WTC11 (cell line): ENCODE data around the gene RCOR3. TPM values are rescaled to one million over a fixed set of nuclear protein-coding genes. Genes with fewer than 3 reads are reported as not detected.
"Not testable (repeated sequence)": the region's sequence is repeated elsewhere in the genome, so short reads cannot be mapped to it uniquely, and the experiment has no call there.

Experiments used
- ATAC-seq: fragments of 200-7000 bp; cut with Tn5 transposase; 2 replicates; pipeline ENCODE4 v1.10.0; 2021; ENCODE audit warnings: mild to moderate bottlenecking, moderate library complexity
- CTCF ChIA-PET: fragments of 300-600 bp; sonication (Branson Sonifier 250); formaldehyde crosslinking; loops from one replicate; lab custom pipeline; 2021; ENCODE audit warnings: antibody characterized with exemption; lab: Charles Lee
- POLR2A ChIA-PET: fragments of 350-600 bp; sonication (Branson Sonifier 250); formaldehyde crosslinking; loops from one replicate; lab custom pipeline; 2021; ENCODE audit warnings: antibody characterized with exemption; lab: Charles Lee
- DNase-seq: peaks from one replicate; pipeline ENCODE4 v3.0.0; 2021; ENCODE audit warnings: low spot score
- H3K27ac Mint-ChIP-seq: 2 replicates; pipeline ENCODE4 v1.8.0; 2021; ENCODE audit warnings: mixed read lengths
- H3K27me3 Mint-ChIP-seq: 2 replicates; pipeline ENCODE4 v1.8.0; 2021; ENCODE audit warnings: low read depth, mild to moderate bottlenecking, moderate library complexity, mixed read lengths
- H3K36me3 Mint-ChIP-seq: 2 replicates; pipeline ENCODE4 v1.8.0; 2021; ENCODE audit warnings: mixed read lengths
- H3K4me1 Mint-ChIP-seq: 2 replicates; pipeline ENCODE4 v1.8.0; 2022; ENCODE audit warnings: mixed read lengths
- H3K4me3 Mint-ChIP-seq: 2 replicates; pipeline ENCODE4 v1.8.0; 2021; ENCODE audit warnings: mild to moderate bottlenecking, moderate library complexity, mixed read lengths
- H3K9me3 Mint-ChIP-seq: 2 replicates; pipeline ENCODE4 v1.8.0; 2021; ENCODE audit warnings: mixed read lengths
- JAZF1 ChIP-seq: fragments of 250-450 bp; sonication (Bioruptor Pico); IDR thresholded peaks from 2 replicates; pipeline ENCODE4 v1.9.0; 2021; ENCODE audit warnings: moderate library complexity, mild to moderate bottlenecking, inconsistent platforms
- NFYB ChIP-seq: sonication (generic); formaldehyde crosslinking; conservative IDR thresholded peaks from 2 replicates; pipeline ENCODE4 v1.8.0; 2022; ENCODE audit warnings: low read depth, missing genetic modification reagents
- RELA ChIP-seq: sonication (generic); formaldehyde crosslinking; IDR thresholded peaks from 2 replicates; pipeline ENCODE4 v1.8.1; 2022; ENCODE audit warnings: missing genetic modification reagents, mild to moderate bottlenecking, borderline replicate concordance
- ZNF317 ChIP-seq: sonication (generic); formaldehyde crosslinking; IDR thresholded peaks from 2 replicates; pipeline ENCODE4 v1.8.1; 2023; ENCODE audit warnings: low read depth, mild to moderate bottlenecking, moderate library complexity, missing genetic modification reagents, borderline replicate concordance
- total RNA-seq: library from RNA; stranded (reverse); gene quantifications from 3 replicates; pipeline ENCODE4 v1.2.3, GENCODE V29; 2021
- TF ChIP-seq, protein P1 (sequence below): sonication (generic); formaldehyde crosslinking; IDR thresholded peaks from 2 replicates; pipeline ENCODE4 v1.8.1; 2023; ENCODE audit warnings: mild to moderate bottlenecking, missing genetic modification reagents, borderline replicate concordance
- TF ChIP-seq, protein P2 (sequence below): sonication (generic); formaldehyde crosslinking; IDR thresholded peaks from 2 replicates; pipeline ENCODE4 v1.8.0; 2023; ENCODE audit warnings: missing genetic modification reagents, mild to moderate bottlenecking, borderline replicate concordance
- TF ChIP-seq, protein P3 (sequence below): fragments of 250-450 bp; sonication (Bioruptor Pico); IDR thresholded peaks from 2 replicates; pipeline ENCODE4 v2.1.2; 2022; ENCODE audit warnings: mild to moderate bottlenecking, moderate library complexity
- TF ChIP-seq, protein P4 (sequence below): fragments of 250-450 bp; sonication (Bioruptor Pico); IDR thresholded peaks from 2 replicates; pipeline ENCODE4 v1.9.0; 2021; ENCODE audit warnings: mild to moderate bottlenecking
- TF ChIP-seq, protein P5 (sequence below): sonication (generic); formaldehyde crosslinking; IDR thresholded peaks from 2 replicates; pipeline ENCODE4 v1.8.0; 2022; ENCODE audit warnings: mild to moderate bottlenecking, missing genetic modification reagents

RCOR3 gene
- total RNA-seq, 1 experiment from 2014 or later = 35.9 TPM

DNA sequence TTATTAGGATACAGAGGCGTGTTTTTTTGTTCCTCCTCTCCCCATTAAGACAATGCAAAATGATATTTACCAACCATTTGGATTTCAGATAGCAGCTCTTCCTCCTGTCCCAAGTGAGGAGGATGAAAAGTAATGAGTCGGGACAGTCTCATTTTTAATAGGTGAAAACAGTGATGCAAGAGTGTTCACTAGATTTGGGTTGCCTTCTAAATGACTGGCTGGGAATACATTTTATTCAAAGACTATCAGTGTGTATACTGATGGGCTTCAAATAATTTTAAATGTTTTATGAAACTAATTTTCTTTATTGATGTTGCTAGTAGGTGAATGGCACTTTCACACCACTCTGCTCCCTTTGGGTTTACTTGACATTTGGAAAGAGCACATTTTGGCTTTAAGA, 2.1 kb downstream of the RCOR3 start:
- Mint-ChIP-seq H3K36me3 (peaks cover 19% of the 10 kb centered on the region), H3K27ac (peak overlapping the region; percentile 90), H3K27me3 (no peaks in the 10 kb centered on the region), H3K4me1 (peaks cover 25% of the 10 kb centered on the region), H3K4me3 (peak overlapping the region; percentile 76), H3K9me3 (no peaks in the 10 kb centered on the region)
- POLR2A ChIA-PET = interaction anchor here (0.6 to 1.3 kb wide), 2 partner anchors 318 to 358 kb away, joined by 4 to 5 read pairs; partner anchors contain the start of gene SLC30A1
- ATAC-seq = no peak
- TF ChIP-seq RELA (CRISPR knock-in tag) (no peak), ZNF317 (CRISPR knock-in tag) (no peak), NFYB (CRISPR knock-in tag) (no peak), JAZF1 (CRISPR knock-in tag) (no peak)
- TF ChIP-seq, protein P1, sequence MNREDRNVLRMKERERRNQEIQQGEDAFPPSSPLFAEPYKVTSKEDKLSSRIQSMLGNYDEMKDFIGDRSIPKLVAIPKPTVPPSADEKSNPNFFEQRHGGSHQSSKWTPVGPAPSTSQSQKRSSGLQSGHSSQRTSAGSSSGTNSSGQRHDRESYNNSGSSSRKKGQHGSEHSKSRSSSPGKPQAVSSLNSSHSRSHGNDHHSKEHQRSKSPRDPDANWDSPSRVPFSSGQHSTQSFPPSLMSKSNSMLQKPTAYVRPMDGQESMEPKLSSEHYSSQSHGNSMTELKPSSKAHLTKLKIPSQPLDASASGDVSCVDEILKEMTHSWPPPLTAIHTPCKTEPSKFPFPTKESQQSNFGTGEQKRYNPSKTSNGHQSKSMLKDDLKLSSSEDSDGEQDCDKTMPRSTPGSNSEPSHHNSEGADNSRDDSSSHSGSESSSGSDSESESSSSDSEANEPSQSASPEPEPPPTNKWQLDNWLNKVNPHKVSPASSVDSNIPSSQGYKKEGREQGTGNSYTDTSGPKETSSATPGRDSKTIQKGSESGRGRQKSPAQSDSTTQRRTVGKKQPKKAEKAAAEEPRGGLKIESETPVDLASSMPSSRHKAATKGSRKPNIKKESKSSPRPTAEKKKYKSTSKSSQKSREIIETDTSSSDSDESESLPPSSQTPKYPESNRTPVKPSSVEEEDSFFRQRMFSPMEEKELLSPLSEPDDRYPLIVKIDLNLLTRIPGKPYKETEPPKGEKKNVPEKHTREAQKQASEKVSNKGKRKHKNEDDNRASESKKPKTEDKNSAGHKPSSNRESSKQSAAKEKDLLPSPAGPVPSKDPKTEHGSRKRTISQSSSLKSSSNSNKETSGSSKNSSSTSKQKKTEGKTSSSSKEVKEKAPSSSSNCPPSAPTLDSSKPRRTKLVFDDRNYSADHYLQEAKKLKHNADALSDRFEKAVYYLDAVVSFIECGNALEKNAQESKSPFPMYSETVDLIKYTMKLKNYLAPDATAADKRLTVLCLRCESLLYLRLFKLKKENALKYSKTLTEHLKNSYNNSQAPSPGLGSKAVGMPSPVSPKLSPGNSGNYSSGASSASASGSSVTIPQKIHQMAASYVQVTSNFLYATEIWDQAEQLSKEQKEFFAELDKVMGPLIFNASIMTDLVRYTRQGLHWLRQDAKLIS = no peak
- TF ChIP-seq, protein P2, sequence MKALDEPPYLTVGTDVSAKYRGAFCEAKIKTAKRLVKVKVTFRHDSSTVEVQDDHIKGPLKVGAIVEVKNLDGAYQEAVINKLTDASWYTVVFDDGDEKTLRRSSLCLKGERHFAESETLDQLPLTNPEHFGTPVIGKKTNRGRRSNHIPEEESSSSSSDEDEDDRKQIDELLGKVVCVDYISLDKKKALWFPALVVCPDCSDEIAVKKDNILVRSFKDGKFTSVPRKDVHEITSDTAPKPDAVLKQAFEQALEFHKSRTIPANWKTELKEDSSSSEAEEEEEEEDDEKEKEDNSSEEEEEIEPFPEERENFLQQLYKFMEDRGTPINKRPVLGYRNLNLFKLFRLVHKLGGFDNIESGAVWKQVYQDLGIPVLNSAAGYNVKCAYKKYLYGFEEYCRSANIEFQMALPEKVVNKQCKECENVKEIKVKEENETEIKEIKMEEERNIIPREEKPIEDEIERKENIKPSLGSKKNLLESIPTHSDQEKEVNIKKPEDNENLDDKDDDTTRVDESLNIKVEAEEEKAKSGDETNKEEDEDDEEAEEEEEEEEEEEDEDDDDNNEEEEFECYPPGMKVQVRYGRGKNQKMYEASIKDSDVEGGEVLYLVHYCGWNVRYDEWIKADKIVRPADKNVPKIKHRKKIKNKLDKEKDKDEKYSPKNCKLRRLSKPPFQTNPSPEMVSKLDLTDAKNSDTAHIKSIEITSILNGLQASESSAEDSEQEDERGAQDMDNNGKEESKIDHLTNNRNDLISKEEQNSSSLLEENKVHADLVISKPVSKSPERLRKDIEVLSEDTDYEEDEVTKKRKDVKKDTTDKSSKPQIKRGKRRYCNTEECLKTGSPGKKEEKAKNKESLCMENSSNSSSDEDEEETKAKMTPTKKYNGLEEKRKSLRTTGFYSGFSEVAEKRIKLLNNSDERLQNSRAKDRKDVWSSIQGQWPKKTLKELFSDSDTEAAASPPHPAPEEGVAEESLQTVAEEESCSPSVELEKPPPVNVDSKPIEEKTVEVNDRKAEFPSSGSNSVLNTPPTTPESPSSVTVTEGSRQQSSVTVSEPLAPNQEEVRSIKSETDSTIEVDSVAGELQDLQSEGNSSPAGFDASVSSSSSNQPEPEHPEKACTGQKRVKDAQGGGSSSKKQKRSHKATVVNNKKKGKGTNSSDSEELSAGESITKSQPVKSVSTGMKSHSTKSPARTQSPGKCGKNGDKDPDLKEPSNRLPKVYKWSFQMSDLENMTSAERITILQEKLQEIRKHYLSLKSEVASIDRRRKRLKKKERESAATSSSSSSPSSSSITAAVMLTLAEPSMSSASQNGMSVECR = no peak
- TF ChIP-seq, protein P3, sequence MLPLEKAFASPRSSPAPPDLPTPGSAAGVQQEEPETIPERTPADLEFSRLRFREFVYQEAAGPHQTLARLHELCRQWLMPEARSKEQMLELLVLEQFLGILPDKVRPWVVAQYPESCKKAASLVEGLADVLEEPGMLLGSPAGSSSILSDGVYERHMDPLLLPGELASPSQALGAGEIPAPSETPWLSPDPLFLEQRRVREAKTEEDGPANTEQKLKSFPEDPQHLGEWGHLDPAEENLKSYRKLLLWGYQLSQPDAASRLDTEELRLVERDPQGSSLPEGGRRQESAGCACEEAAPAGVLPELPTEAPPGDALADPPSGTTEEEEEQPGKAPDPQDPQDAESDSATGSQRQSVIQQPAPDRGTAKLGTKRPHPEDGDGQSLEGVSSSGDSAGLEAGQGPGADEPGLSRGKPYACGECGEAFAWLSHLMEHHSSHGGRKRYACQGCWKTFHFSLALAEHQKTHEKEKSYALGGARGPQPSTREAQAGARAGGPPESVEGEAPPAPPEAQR (CRISPR knock-in tag) = no peak
- TF ChIP-seq, protein P4, sequence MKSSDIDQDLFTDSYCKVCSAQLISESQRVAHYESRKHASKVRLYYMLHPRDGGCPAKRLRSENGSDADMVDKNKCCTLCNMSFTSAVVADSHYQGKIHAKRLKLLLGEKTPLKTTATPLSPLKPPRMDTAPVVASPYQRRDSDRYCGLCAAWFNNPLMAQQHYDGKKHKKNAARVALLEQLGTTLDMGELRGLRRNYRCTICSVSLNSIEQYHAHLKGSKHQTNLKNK (CRISPR knock-in tag) = no peak
- TF ChIP-seq, protein P5, sequence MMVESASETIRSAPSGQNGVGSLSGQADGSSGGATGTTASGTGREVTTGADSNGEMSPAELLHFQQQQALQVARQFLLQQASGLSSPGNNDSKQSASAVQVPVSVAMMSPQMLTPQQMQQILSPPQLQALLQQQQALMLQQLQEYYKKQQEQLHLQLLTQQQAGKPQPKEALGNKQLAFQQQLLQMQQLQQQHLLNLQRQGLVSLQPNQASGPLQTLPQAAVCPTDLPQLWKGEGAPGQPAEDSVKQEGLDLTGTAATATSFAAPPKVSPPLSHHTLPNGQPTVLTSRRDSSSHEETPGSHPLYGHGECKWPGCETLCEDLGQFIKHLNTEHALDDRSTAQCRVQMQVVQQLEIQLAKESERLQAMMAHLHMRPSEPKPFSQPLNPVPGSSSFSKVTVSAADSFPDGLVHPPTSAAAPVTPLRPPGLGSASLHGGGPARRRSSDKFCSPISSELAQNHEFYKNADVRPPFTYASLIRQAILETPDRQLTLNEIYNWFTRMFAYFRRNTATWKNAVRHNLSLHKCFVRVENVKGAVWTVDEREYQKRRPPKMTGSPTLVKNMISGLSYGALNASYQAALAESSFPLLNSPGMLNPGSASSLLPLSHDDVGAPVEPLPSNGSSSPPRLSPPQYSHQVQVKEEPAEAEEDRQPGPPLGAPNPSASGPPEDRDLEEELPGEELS (CRISPR knock-in tag) = no peak
- no peak for DNase-seq
- CTCF ChIA-PET = interaction anchor here (1.2 kb wide), 1 partner anchor 215 kb away, joined by 3 read pairs; no protein-coding TSS in a partner anchor

DNA sequence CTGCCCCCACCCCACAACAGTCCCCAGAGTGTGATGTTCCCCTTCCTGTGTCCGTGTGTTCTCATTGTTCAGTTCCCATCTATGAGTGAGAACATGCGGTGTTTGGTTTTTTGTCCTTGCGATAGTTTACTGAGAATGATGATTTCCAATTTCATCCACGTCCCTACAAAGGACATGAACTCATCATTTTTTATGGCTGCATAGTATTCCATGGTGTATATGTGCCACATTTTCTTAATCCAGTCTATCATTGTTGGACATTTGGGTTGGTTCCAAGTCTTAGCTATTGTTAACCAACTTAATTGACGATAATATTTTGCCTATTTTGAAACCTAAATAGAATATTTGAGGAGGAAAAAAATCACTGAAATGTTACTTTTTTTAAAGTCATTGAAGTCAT, 3.9 kb downstream of the RCOR3 start:
- CTCF ChIA-PET = interaction anchor here (1.3 kb wide), 1 partner anchor 206 kb away, joined by 3 read pairs; no protein-coding TSS in a partner anchor
- H3K36me3 Mint-ChIP-seq = peaks cover 25% of the 10 kb centered on the region
- H3K4me3 Mint-ChIP-seq, H3K27me3 Mint-ChIP-seq, ATAC-seq, H3K27ac Mint-ChIP-seq, H3K9me3 Mint-ChIP-seq, H3K4me1 Mint-ChIP-seq, DNase-seq, POLR2A ChIA-PET: not testable (repeated sequence)
